Globus pallidus (tissue), 1 donor: Measurements from ENCODE around the gene HMGB1.
"Not testable (repeated sequence)": the region's sequence is repeated elsewhere in the genome, so short reads cannot be mapped to it uniquely, and the experiment has no call there.

ENCODE experiments used
- DNase-seq: peaks from one replicate; pipeline ENCODE4 v3.0.0-alpha.2; 2015; ENCODE audit warnings: low spot score

Gene HMGB1

GRCh38 chr13:30466358-30466714 lies 600 bp upstream of the HMGB1 start:
- DNase-seq, result no peak

GRCh38 chr13:30465343-30465592 lies 468 bp downstream of the HMGB1 start:
- DNase-seq, result no peak

GRCh38 chr13:30464496-30465342 lies 1.0 kb downstream of the HMGB1 start:
- peak; percentile 84 for DNase-seq

- peak; percentile 75 for DNase-seq
Observed at GRCh38 chr13:30463787-30464495, 1.8 kb downstream of the HMGB1 start.

- peak; percentile 40 for DNase-seq
Observed at GRCh38 chr13:30461279-30462066, 4.3 kb downstream of the HMGB1 start.

GRCh38 chr13:30457306-30457891 lies 8.3 kb downstream of the HMGB1 start:
- DNase-seq, result no peak

GRCh38 chr13:30456290-30456689 lies 9.4 kb downstream of the HMGB1 start:
- DNase-seq, result no peak

GRCh38 chr13:30454991-30455390 lies 10.7 kb downstream of the HMGB1 start:
- DNase-seq, result no peak

- DNase-seq, result no peak
Observed at GRCh38 chr13:30453727-30454126, 12.0 kb downstream of the HMGB1 start.

GRCh38 chr13:30451476-30451875 lies 14.3 kb downstream of the HMGB1 start:
- DNase-seq, result not testable (repeated sequence)

- DNase-seq, result no peak
Observed at GRCh38 chr13:30450066-30450465, 15.7 kb downstream of the HMGB1 start.

GRCh38 chr13:30448441-30448840 lies 17.3 kb downstream of the HMGB1 start:
- no peak for DNase-seq

GRCh38 chr13:30446126-30446500 lies 19.6 kb downstream of the HMGB1 start:
- no peak for DNase-seq

- no peak for DNase-seq
Observed at GRCh38 chr13:30443957-30444404, 21.8 kb downstream of the HMGB1 start.

- not testable (repeated sequence) for DNase-seq
Observed at GRCh38 chr13:30443491-30443890, 22.2 kb downstream of the HMGB1 start.

GRCh38 chr13:30442926-30443325 lies 22.8 kb downstream of the HMGB1 start:
- DNase-seq, result no peak

GRCh38 chr13:30440910-30441703 lies 24.6 kb downstream of the HMGB1 start:
- DNase-seq, result no peak

- no peak for DNase-seq
Observed at GRCh38 chr13:30438286-30438685, 27.4 kb downstream of the HMGB1 start.

GRCh38 chr13:30437177-30437576 lies 28.6 kb downstream of the HMGB1 start:
- no peak for DNase-seq

- no peak for DNase-seq
Observed at GRCh38 chr13:30435911-30436451, 29.8 kb downstream of the HMGB1 start.

- no peak for DNase-seq
Observed at GRCh38 chr13:30431269-30431940, 34.3 kb downstream of the HMGB1 start.
